Endometrium (tissue), 2 donors: Measurements from ENCODE around the gene SMCHD1.
"Not testable (repeated sequence)": the region's sequence is repeated elsewhere in the genome, so short reads cannot be mapped to it uniquely, and the experiment has no call there.

ENCODE experiments used
- FAIRE-seq: peaks from 2 replicates; lab custom pipeline; 2012; peaks lifted over from hg19 to GRCh38; lab: Jason Lieb, UNC
- donor health status: control.
- donor health status: control.

The SMCHD1 gene

GRCh38 chr18:2818281-2818680, 162.8 kb downstream of the SMCHD1 start:
- no peak for FAIRE-seq

- FAIRE-seq, result no peak
These were observed 166.2 kb downstream of the SMCHD1 start for GRCh38 chr18:2821695-2822094.

GRCh38 chr18:2822213-2822921, 166.8 kb downstream of the SMCHD1 start:
- FAIRE-seq, result no peak

- FAIRE-seq, result no peak
These were observed 167.7 kb downstream of the SMCHD1 start for GRCh38 chr18:2823202-2823601.

DNA sequence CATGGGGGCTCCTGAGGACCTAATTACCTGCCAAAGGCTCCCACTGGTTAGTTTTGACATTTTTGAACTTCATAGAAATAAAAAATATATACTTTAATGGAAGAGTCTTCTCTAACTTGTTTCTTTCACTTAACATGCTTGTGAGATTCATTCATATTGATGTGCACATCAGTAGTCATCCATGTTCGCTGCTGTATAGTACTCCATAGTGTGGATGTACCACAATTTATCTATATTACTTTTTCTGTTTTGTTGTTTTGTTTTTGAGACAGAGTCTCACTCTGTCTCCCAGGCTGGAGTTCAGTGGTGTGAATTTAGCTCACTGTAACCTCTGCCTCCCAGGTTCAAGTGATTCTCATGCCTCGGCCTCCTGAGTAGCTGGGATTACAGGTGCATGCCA, 168.4 kb downstream of the SMCHD1 start:
- no peak for FAIRE-seq

DNA sequence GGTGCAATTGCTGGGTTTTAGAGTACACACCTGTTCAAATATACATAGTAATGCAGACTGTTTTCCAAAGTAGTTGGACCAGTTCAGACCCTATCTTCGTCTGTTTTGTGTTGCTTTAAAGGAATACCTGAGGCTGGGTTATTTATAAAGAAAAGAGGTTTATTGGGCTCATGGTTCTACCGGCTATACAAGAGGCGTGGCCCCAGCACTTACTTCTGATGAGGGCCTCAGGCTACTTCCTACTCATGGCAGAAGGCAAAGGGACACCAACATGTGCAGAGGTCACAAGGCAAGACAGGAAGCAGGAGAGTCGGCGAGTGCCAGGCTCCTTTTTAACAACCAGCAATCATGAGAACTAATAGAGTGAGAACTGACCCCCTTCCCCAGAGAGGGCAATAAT, 169.3 kb downstream of the SMCHD1 start:
- FAIRE-seq, result no peak

DNA sequence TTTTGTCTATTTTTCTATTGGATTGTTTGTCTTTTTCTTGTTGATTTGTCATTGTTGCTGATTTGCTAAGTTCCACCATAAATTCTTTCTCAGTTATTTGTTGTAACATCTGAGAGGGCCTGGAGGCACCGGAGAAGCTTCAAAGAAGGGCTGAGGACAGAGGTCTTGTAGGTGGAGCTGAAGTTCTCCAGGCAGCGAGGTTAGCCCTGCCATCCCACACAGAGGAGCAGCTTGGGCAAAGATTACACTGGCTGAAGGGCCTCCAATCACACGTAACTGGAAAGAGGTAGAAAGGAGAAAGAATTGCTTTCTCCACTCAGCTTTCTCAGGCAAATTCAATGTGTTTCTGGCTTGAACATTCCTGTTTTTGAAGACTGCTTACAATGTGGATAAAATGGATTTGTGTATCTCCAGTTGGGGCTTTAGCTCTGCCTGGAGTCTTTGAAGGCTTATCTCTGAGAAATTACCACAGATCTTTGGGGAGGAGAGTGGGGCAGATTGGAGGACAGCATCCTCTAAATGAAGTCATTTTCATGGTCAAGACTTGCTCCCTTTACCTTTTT, 170.2 kb downstream of the SMCHD1 start:
- FAIRE-seq, result no peak

DNA sequence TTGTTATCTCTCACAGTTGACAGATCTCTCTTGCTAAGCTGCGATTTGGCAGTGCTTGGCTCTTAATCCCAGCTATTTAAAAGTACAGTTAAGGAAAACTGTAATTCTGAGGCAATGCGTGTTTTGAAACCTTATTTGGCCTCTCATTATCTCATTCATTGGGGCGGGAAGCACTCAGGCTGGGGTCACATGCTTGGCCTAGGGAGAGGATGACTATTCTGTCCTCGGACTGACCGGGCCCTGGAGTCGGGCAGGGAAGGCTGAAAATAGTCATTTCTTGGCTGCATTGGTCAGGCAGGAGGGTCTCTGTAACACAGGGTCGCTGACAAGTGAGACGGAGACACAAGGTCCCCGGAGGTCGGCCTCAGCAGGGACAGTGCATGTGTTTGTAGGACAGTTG, 171.1 kb downstream of the SMCHD1 start:
- no peak for FAIRE-seq

DNA sequence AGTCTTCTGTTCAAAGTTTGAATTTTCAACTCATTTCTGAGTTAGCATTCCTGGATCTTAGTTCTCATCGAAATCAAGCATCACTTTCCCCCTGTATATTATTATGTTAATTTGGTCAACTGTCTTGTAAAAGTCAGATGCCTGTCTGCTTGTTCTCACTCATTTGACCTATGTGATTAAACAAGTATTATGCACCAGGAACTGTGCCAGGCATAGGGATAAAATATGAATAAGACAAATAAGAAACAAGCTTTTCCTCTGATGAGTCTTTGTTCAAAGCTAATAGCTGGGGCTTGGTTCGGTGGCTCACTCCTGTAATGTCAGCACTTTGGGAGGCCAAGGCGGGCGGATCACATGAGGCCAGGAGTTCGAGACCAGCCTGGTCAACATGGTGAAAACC, 171.5 kb downstream of the SMCHD1 start:
- peak; percentile 21 for FAIRE-seq

DNA sequence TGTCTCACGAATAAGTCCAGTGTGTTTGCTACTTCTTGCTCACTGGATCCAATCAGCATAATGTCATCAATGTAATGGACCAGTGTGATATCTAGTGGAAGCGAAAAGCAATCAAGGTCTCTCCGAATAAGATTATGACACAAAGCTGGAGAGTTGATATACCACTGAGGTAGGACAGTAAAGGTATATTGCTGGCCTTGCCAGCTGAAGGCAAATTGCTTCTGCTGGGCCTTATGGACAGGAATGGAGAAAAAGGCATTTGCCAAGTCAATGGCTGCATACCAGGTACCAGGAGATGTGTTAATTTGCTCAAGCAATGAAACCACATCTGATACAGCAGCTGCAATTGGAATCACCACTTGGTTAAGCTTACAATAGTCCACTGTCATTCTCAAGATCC, 180.6 kb downstream of the SMCHD1 start:
- not testable (repeated sequence) for FAIRE-seq

- not testable (repeated sequence) for FAIRE-seq
These were observed 181.8 kb downstream of the SMCHD1 start for GRCh38 chr18:2837290-2837689.

GRCh38 chr18:2839202-2839601, 183.7 kb downstream of the SMCHD1 start:
- no peak for FAIRE-seq

DNA sequence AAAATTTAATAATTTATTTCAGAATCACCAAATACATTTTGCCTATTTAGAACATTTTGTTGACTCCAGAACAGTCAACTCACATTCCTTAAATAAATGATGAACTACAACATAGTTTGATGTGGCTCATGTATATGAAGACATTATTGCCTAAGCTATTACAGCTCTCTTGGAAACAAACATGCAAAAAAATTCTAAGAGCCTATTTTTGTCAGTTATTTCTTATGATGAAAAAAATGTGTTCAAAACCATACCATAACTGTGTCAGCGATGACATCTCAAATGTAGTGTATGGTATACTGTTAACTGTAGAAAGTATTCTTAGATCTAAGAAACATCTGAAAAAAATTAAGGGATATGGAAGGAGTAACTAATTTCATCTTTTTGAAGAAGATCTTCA, 185.0 kb downstream of the SMCHD1 start:
- no peak for FAIRE-seq

DNA sequence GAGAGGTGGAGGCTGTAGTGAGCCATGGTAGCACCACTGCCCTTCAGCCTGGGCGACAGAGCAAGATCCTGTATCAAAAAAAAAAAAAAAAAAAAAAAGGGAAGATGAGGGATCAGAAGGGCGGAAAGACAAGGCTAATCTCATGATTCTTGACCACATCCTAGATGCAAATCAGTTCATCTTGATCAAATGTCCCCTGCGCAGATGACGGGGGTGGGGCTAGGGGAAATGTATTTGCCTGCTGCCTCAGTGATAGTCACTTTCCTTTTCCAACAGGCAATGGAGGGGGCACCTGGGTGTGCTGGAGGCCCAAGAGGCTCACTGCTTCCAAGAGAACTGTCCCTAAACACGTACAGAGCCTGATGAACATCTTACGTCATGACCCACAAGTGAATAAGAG, 187.6 kb downstream of the SMCHD1 start:
- FAIRE-seq, result no peak

- no peak for FAIRE-seq
These were observed 189.6 kb downstream of the SMCHD1 start for GRCh38 chr18:2845172-2845571.

GRCh38 chr18:2846636-2847316, 191.2 kb downstream of the SMCHD1 start, which contains the start of gene EMILIN2:
Gene EMILIN2, plus strand, starts transcription at chr18:2847006. Its CDS starts 183 bp downstream, at chr18:2847189.
- no peak for FAIRE-seq

GRCh38 chr18:2847317-2848246, 192.1 kb downstream of the SMCHD1 start:
- no peak for FAIRE-seq

- FAIRE-seq, result no peak
These were observed 193.0 kb downstream of the SMCHD1 start for GRCh38 chr18:2848247-2849246.

- FAIRE-seq, result no peak
These were observed 195.3 kb downstream of the SMCHD1 start for GRCh38 chr18:2850816-2851215.

DNA sequence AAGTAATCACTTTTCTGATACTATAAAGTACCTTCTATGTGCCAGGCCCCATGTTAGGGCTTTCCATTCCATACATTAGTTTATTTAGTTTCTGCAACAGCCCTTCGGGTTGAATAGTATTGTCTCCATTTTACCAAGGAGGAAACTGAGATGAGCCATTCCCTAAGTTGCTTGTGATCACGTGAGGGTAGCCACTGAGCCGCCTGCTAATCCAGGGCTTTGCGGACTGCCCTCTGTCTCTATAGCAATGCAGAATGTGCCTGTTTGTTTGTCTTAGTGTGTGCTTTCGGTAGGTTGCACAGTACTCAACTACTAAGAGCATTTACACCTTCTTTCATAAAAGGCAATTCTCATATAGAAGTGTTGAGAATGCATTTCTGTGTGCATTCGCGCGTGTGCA, 196.2 kb downstream of the SMCHD1 start:
- FAIRE-seq, result no peak

DNA sequence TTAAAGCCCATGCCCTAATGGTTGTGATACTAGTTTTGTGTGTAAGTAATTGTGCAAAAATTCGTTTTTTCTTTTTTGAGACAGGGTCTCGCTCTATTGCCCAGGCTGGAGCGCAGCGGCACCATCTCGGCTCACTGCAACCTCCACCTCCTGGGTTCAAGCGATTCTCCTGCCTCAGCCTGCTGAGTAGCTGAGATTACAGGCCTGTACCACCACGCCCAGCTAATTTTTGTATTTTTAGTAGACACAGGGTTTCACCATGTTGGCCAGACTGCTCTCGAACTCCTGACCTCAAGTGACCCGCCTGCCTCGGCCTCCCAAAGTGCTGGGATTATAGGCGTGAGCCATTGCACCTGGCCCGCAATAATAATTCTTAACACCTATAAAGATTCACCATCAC, 196.9 kb downstream of the SMCHD1 start:
- not testable (repeated sequence) for FAIRE-seq
